Ramos (cell line): Measurements from ENCODE around the gene SMIM20.

ENCODE experiments used
- in situ Hi-C: fragments of 300-500 bp; cut with MboI; formaldehyde crosslinking; loops from one replicate; pipeline ENCODE4 v1.14.3; 2022; ENCODE audit warnings: low sequenced_read_pairs; ENCODE audit not compliant: unreplicated experiment

SMIM20 gene

DNA sequence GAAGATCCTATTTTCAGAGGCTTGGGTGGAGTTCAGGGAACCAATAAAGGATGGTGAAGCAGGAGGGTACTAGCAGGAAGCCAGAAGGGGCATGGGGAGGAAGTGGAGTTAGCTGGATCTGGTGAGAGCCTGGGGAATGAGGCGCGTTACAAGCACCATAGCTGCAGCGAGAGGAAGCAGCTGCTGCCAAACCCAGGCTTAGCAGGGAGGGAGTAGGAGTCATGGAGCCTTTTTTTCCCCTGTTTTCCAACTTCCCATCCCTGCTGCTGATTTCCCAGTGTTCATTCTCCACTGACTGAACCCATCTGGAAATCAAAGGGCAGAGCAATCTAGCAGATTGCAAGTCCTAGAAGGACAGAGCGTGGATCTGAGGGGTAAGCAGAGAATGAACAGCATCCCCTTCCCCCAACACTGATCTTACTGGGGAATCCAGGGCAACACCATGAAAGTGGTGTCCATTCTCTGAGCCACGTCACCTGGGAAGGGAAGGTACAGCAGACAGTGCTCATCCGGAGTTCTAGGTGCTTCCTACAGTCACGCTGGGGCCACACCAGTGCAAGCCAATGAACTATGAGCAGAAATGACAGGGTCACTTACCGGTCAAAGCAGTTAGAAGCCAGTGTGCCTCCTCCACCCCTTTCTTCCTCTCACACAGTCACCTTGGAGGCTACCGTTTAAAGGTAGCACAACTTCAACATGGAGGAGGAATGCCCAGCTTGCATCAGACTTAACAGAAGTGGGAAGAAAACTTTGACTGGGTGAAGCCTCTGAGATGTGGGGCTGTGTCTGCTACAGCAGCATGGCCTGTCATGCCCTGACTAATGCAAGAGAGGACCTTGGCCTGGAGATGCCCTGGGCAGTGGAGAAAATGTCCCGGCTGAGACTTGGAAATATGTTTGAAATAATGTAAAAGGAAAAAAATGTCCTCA, 36.7 kb downstream of the SMIM20 start:
- in situ Hi-C loops, result no loop called here

DNA sequence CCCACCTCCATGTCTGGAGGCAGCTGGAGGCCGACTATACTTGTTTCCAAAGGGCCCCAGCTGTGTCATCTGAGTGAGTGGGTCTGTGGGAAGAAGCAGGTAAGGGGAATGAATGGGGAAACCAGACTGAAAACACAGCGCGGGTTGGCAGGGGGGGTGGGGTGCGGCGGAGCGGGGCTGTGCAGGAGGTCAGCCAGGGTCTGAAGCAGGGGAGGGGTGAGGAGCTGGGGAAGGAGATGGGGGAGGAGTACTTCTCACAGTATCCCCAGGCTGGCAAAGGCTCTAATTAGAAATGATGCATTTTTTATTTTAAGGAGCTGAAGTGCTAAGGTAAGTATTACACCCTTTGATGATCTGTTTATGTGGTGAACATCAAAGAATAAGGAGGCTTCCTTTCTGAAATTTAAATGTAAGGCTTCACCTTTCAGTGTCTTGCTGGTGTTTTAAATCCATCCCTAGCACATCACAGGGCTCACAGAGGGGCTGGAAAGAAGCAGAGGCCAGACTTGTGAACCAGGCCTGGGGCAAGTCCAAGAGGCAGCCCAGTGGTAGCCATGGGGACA, 37.5 kb downstream of the SMIM20 start:
- in situ Hi-C loops, result no loop called here

DNA sequence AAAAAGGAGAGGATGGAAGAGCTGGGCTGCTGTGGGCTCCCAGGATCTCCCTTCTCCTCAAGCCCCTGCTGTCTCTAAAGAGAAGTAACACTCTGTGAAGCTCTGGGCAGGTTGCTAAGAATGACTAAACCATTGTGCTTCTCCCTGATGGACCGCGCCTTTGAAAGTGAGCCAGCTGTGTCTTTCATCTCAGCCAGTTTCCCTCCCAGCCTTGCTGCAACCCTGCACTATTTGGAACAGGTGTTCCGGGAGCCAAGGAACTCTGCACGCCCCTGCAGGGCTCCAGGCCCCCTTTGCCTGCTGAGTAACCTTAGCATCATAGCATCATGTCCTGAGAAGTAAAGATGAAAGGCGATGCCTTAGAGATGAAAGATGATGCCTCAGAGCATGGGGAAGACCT, 39.7 kb downstream of the SMIM20 start:
- in situ Hi-C loops, result no loop called here

DNA sequence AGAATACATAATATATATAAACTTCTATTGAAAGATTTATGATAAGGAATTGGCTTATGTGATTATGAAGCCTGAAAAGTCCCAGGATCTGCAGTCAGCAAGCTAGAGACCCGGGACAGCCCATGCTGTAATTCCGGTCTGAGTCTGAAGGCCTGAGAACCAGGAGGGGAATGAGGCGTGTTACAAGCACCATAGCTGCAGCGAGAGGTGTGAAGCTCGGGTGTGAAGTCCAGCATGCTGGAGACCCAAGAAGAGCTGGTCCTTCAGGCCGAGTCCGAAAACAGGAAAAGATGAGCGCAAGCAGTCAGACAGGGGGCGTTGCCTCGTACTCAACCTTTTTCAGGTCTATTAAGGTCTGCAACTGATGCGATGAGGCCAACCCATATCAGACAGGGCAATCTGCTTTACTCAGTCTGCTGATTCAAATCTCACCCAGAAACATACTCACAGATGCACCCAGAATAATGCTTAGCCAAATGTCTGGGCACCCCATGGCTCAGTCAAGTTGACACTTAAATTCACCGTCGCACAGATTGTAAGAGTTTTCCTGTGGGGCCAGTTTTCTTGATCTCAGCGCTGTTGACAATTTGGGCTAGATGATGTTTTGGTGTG, 40.4 kb downstream of the SMIM20 start:
- in situ Hi-C loops, result no loop called here

DNA sequence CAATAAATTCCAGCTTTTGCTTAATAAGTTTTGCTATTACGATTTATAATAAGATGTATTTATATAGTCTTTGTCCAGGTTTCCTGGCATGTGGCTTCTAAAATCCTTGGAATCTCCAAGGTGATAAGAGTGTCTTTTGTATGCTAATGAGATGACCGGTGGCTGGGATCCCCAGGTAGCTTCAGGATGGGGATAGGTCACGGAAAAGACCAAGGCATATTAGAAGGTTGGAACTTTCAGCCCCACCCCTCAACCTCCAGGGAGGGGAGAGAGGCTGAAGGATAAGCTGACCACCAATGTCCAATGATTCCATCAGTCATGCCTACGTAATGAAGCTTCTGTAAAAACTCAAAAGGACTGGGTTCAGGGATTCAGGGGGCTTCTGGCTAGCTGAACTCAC, 41.7 kb downstream of the SMIM20 start:
- in situ Hi-C loops, result no loop called here

DNA sequence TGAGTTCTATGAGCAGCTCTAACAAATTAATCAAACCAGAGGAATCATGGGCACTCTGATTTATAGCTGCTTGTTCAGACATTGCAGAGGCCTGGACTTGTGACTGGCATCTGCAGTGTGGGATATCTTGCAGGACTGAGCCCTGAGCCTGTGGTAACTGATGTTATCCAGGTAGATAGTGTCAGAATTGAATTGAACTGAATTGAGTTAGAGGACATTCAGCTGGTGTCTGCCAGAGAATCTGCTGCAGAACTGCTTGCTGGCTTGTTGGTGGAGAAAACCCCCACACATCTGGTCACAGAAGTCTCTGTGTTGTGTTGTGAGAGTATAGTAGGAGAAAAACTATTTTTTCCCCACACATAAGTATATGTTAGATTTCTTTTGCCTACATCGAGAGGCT, 42.2 kb downstream of the SMIM20 start:
- in situ Hi-C loops, result no loop called here

DNA sequence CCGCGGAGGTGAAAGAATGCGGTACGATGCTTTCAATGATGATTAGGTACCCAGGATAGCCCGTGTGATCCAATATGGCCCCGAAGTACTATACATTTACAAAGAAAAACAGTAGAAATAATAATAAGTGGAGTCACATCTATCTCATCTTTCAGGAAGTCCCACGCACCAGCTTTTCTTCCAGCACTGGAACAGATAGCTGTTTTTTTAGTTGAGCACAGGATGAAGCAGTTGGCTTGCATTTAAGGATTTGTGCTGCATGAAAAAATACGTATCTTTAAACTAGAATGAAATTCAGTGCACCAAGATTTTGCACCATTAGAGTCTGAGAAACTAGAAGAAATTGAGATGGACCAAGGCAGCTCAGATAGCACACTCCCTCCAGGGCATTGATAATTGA, 44.1 kb downstream of the SMIM20 start:
- in situ Hi-C loops, result no loop called here

DNA sequence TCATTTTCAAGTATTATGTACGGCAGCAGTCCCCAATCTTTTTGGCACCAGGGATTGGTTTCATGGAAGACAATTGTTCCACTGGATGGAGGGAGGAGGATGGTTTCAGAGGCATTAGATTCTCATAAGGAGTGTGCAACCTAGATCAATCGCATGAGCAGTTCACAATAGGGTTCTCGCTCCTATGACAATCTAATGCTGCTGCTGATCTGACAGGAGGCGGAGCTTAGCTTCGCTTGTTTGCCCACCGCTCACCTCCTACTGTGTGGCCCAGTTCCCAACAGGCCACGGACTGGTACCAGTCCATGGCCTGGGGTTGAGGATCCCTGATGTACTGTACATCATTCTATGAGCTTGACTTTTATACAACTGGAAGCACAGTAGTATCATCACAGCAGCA, 48.4 kb downstream of the SMIM20 start:
- in situ Hi-C loops, result no loop called here

DNA sequence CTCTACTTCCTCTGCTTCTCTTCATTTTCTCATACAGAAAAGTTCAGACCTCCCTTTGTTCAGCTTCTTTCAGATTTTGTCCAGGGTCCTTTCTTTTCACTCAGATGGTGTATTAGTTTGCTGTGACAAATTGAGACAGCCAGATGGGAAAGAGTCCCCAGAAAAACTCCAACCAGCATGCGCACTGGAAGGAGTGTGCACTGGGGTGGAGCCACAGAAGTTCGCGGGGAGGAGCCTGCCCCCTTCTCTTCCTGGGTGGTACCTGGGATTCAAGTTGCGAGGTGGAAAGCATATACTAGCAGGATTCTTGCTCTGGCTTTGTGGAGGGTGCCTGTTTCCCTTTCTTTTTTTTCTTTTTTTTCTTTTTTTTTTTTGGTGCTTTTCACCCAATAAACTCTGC, 51.6 kb downstream of the SMIM20 start:
- in situ Hi-C loops, result no loop called here

DNA sequence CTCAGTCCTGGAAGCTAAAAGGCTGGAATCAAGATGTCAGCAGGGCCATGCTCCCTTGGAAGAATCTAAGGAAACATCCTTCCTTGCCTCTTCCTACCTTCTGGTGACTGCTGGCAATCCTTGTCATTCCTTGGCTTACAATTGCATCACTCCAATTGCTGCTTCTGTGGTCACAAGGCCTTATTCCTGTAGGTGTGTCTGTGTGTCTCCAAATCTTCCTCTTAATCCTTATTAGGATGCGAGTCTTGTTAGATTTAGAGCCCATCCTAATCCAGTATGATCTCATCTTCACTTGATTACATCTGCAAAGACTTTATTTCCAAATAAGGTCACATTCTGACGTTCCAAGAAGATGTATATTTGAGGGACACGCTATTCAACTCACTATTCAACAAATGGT, 52.2 kb downstream of the SMIM20 start:
- in situ Hi-C loops, result no loop called here

DNA sequence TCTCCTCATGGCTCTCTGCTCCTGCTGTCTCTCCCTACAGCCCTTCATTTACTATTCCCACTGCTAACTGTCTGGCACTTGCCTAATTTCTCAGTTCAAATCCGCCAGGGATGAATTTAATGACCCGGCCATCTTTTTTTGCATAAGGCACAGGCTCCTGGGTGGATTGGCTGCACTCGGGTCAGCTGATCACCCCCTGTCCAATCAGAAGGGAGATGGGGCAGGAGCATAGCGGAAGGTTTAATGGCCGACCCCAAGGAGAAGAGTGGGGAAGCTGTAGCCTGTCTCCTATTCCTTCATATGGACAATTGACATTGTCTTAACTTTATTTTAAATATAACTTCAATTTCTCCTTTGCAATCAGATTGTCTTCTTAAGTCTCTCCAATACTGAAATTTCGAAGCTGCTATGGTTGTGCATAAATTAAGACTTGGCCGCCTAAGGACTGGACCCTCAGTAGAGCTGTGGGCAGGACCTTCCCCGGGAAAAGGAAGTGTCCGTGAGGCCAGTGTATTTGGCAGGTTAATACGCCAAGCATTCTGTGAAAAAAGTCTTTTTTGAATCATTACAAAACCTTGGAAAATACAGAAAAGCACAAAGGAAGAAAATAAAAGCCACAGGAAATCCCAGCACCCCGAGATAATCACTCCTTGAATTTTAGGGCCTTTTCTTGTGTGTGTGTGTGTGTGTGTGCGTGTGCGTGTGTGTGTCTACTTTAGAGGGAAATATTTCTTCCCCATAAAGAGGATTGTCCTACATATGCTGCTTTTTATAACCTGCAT, 55.5 kb downstream of the SMIM20 start:
- in situ Hi-C loops, result no loop called here

DNA sequence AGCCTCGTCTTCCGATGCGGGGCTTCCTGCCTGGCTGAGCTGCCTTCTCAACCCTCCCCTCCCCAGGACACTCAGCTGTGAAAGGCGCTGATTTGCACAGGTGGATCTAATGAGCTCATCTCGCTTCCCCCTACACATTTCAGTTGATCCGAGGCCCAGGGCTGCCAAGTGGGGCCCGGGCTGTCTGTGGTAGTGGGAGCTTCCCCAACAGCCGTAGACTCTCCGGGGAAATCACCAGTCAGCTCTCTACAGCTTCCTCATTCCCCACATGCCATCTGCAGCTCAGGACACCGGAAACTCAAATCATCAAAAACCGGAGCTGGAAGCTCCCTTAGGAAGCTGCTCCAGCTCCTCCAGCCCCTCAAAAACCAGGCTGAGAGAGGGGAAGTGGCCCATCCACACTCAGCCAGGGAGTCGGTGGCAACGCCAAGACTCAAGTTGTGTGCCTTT, 56.2 kb downstream of the SMIM20 start:
- in situ Hi-C loops, result no loop called here

DNA sequence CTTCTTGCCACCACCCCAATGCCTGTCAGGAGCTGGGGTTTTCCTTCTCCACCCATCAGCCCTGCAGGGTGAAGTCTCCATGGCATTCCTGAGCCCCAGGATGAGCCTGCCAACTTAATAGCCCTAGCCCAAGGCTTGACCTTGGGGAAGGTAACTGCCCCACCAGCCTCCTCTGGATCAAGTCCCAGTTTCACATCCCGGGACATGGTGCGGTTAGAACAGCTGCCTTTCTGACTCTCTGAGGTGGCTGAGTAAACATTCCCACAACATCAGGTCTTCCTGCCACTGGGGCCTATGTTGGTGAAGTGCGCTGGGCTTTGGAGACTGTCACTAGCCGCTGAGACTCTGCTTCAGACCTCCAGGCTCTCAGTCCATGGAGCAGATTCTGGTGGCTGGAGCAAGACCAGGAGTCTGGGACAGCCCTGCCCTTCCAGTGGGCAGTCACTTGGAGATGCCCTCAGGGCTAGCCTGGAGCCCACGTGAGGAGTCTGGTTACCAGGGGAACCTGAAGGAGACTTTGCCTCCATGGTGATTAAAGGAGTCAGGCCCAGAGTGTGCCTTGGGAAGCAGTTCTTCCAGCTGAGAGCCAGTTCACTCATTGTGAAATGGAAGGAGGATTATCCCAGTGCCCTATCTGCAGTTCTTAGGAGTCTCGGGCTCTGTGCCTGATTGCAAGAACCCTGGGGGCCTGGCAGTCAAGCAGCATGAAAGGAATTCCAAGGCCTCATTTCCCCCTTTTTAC, 56.8 kb downstream of the SMIM20 start:
- in situ Hi-C loops, result no loop called here

DNA sequence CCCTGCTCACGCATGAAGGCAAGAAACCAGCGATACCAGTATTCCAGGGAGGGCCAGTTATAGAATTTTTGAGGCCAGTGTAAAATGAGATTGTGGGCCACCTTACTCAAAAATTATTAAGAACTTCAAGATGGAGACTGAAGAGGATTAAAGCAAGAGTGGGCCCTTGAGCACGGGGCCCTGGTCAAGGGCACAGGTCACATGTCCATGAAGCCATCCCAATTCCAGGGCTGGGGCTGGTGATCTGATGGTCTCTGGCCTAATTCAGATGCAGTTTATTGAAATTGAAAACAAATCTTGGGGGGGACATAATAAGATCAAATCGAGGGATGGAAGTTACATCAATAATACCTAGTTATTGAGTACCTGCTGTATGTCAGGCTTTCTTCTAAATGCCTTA, 58.3 kb downstream of the SMIM20 start:
- in situ Hi-C loops, result no loop called here

DNA sequence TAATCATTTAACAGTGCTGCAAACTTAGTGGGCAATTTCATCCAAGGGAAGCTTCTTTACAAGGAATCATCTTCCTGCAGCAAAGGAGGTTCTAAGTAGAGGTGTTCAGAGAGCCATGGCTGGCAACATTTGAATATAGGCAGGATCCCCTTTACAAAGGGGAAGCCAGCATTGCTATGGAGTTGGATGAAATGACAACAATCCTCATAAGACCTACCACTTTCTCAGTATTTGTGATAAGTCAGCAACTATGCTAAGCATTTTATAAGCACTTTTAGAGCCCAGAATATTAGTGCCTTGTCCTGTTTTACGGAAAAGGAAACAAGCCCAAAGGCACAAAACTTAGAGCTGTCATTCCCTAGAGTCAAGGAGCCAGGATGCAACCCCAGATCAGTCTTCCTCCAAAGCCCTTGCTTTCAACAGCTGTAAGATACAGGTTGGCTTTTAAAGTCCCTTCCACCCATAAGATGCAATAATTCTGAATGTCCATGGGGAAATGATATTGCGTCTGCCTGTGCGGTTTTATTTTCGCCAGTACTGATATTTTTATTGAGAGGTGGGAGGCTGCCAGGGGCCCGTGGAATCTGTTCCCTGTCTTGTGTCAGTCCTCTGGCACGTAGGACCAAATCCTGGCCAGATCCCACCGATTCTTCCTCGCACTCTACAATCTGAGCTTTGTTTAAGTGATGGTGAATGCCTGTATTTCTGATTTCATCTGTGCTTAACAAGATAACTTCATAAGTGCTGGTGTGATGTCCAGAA, 59.1 kb downstream of the SMIM20 start:
- in situ Hi-C loops, result no loop called here

DNA sequence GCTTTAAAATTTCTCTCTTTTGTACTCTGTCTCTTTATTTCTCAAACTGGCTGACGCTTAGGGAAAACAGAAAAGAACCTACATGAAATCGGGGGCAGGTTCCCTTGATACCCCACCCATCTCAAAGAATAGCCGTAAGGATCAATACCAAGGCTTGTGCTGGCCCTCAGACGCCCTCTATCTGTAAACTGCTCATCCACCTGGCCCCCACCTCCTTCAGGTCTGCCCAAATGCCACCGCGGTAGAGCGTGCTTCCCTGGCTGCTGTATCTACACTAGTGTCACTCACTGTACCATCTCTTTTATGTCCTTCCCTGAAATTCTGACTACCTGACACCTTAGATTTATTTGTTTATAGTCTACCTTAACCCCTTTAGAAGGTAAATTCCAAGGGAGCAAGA, 62.8 kb downstream of the SMIM20 start:
- in situ Hi-C loops, result no loop called here

DNA sequence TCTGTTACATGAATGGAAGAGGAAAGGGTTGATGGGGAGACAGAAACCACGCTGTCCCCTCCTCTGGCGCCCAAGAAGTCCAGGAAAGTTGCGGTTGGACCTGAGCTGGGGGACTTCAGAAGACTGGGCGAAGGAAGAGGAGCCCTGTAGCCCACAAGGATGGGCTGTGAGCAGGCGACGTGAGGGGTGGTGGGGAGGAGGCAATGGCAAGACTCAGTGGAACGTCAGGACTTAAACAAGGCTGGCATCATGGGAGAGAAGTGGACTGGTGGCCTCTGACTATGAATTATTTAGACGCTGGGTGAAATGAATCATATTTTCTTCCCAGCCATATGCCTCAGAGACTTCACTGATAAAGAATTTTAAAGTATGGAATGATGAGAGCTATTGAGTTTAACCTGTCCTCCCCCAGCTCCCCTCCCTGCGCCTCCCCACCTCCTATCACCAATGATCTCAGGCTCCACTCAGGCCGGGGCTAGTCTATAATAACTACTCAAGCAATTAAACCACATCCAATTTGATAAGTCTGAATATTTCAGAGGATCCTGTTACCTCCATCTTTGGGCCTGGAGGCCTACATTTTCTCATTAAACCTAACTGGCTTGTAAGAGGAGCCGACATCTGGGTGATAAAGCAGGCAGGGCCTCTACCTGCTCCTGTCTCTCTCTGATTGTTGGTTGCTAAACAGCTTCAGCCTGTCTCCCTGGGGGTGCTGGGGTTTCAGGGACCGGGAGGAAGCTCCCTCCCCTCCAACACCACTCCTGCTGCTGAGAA, 63.6 kb downstream of the SMIM20 start:
- in situ Hi-C loops, result no loop called here

DNA sequence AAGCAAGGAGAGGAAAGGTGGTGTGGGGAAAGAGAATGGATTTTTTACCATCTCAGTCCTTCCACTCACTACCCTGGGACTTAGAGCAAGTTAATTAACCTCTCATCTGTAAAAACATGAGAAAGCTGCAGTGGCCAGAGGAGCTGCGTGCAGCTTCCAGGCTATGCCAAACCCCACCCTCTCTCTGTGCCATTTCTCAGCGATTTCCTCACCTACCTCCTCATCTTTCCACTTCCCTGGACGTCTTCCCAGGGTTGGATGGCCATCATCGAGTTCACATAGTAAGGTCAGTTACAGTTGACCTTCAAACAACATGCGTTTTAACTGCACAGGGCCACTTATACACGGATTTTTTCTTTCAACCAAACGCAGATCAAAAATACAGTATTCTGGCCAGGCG, 64.3 kb downstream of the SMIM20 start:
- in situ Hi-C loops, result no loop called here
